ENCODE measurements around the gene PUDP. TPM values are rescaled to one million over a fixed set of nuclear protein-coding genes. Genes with fewer than 3 reads are reported as not detected.
"Not testable (repeated sequence)": the region's sequence is repeated elsewhere in the genome, so short reads cannot be mapped to it uniquely, and the experiment has no call there.

The PUDP gene
- polyA plus RNA-seq, 2 donors = 3.2 to 8.8 TPM

DNA sequence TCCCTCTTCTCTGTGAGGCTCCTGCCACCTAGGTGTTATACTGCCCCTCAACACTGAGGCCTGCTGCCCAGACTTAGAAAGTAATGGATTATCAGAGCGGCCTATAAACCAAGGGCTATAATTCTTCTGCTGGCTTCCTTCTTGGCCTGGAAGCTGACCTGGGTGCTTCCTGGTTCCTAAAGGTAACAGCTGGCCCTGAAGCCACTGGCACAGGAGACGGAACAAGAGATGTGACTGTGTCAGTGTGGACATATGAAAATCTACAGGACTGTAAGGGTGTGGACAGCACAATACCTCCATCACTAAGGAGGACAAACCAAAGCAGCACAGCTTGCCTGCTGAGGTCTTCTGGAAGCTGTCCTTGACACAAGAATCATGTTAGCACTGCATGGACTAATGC, 52.3 kb downstream of the PUDP start:
- 95 to 96% methylated on average over 2 of the region's 2 CpGs for WGBS, 2 donors
- H3K27me3 ChIP-seq (ENCODE audit: control insufficient read depth in 1 of 2, insufficient read depth in 2 of 2, low read length in 2 of 2); H3K4me3 ChIP-seq (ENCODE audit: low read depth in 1 of 2, low read length in 2 of 2); H3K36me3 ChIP-seq (ENCODE audit: control insufficient read depth in 2 of 2, insufficient read depth in 2 of 2, low read length in 1 of 2); H3K9me3 ChIP-seq (ENCODE audit: control insufficient read depth in 2 of 2, insufficient read depth in 1 of 2, low read depth in 1 of 2, low read length in 1 of 2); H3K27ac ChIP-seq (ENCODE audit: low read depth in 2 of 2, low read length in 1 of 2); H3K4me1 ChIP-seq (ENCODE audit: control insufficient read depth in 2 of 2, insufficient read depth in 2 of 2, low read length in 1 of 2): not testable (repeated sequence)

DNA sequence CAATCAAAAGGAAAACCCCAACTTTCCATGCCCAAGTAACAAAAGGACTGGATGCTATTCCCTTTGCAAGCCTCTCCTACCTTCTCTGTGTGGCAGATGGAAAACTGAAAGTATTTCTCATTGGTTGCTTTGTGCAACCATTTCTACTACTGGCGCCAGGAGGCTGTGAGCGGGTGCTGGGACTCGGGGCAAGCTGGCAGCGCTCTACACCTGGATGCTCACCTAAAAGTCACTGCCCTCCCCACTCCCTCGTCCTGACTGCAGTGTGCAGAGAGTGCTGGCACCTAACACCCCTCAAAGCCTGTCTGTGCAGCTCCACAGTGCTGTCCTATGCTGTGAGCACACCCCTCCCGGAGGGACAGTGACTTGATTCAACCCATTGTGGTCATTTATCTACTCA, 54.6 kb downstream of the PUDP start:
- WGBS, 2 donors = 65 to 87% methylated on average over 6 of the region's 6 CpGs
- Histone ChIP-seq H3K27me3 (ENCODE audit: control insufficient read depth in 1 of 2, insufficient read depth in 2 of 2, low read length in 2 of 2) (no peaks in the 10 kb centered on the region), H3K27ac (ENCODE audit: low read depth in 2 of 2, low read length in 1 of 2) (no peak overlapping the region), H3K36me3 (ENCODE audit: control insufficient read depth in 2 of 2, insufficient read depth in 2 of 2, low read length in 1 of 2) (peaks cover 0 to 4% of the 10 kb centered on the region in 2 donors), H3K4me3 (ENCODE audit: low read depth in 1 of 2, low read length in 2 of 2) (no peak overlapping the region), H3K4me1 (ENCODE audit: control insufficient read depth in 2 of 2, insufficient read depth in 2 of 2, low read length in 1 of 2) (no peaks in the 10 kb centered on the region), H3K9me3 (ENCODE audit: control insufficient read depth in 2 of 2, insufficient read depth in 1 of 2, low read depth in 1 of 2, low read length in 1 of 2) (no peaks in the 10 kb centered on the region)

DNA sequence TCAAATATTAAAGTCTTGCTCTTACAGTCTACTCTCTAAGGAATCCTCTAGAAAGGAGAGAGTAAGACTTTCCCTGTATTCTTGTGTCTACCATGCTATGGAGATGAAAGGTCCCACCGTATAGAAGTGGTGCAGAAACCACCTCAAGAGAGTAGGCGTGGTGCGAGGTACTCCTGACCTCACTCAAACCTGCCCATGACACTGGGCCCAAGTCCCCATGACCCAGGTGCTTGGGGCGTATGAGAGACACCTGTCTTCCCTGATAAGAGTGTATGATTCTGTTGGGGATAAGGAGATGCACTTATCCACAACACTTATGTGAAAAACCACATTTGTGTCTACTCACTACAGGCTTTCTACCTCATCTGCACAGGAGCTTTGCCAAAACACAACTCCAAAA, 55.4 kb downstream of the PUDP start:
- H3K27me3 ChIP-seq (ENCODE audit: control insufficient read depth in 1 of 2, insufficient read depth in 2 of 2, low read length in 2 of 2) = no peaks in the 10 kb centered on the region
- no peak overlapping the region for H3K27ac ChIP-seq (ENCODE audit: low read depth in 2 of 2, low read length in 1 of 2)
- H3K36me3 ChIP-seq (ENCODE audit: control insufficient read depth in 2 of 2, insufficient read depth in 2 of 2, low read length in 1 of 2) = peaks cover 0 to 4% of the 10 kb centered on the region in 2 donors
- H3K4me3 ChIP-seq (ENCODE audit: low read depth in 1 of 2, low read length in 2 of 2) = no peak overlapping the region
- WGBS, 2 donors = 94 to 96% methylated on average over 4 of the region's 4 CpGs
- H3K4me1 ChIP-seq (ENCODE audit: control insufficient read depth in 2 of 2, insufficient read depth in 2 of 2, low read length in 1 of 2) = no peaks in the 10 kb centered on the region
- no peaks in the 10 kb centered on the region for H3K9me3 ChIP-seq (ENCODE audit: control insufficient read depth in 2 of 2, insufficient read depth in 1 of 2, low read depth in 1 of 2, low read length in 1 of 2)

DNA sequence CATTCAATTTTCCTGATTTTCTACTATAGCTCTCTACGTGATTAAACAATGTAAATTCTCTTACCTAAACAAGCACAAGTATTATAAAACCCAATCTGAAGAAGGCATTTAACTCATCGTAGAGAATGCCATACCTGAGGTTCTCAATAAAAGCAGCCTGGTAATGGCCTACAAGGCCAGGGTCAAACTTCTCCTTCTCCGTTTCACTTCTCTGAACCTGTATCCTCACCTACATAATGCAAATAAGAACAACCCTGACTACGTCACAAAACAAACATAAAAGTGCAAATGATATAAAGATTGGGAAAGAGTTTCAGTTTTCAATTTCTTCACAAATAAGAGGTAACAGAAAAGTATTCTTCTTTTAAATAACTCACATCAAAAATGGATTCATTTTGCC, 56.0 kb downstream of the PUDP start:
- no peaks in the 10 kb centered on the region for H3K4me1 ChIP-seq (ENCODE audit: control insufficient read depth in 2 of 2, insufficient read depth in 2 of 2, low read length in 1 of 2)
- WGBS, 2 donors = 85 to 93% methylated on average over 4 of the region's 4 CpGs
- peaks cover 0 to 4% of the 10 kb centered on the region in 2 donors for H3K36me3 ChIP-seq (ENCODE audit: control insufficient read depth in 2 of 2, insufficient read depth in 2 of 2, low read length in 1 of 2)

DNA sequence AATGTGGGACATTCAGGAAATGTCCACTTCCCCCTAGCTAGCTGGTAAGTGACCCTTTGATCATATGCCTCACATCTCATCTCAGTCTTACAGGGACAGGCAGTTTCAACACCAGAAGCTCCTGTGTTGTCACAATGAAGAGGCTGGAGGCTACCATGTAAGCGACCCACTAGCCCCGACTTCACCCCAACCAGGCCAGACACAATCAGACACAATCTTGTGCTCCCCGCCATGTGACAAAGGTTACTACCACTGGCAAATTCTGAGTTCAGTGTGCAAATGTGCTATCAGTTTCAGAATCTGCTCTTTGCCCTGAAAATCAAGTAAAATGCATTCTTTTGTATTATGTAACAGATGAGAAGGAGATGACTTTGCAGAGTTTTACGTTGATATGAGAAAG, 57.3 kb downstream of the PUDP start:
- Histone ChIP-seq H3K27me3 (ENCODE audit: control insufficient read depth in 1 of 2, insufficient read depth in 2 of 2, low read length in 2 of 2) (no peaks in the 10 kb centered on the region), H3K4me1 (ENCODE audit: control insufficient read depth in 2 of 2, insufficient read depth in 2 of 2, low read length in 1 of 2) (no peaks in the 10 kb centered on the region), H3K36me3 (ENCODE audit: control insufficient read depth in 2 of 2, insufficient read depth in 2 of 2, low read length in 1 of 2) (peaks cover 0 to 4% of the 10 kb centered on the region in 2 donors), H3K9me3 (ENCODE audit: control insufficient read depth in 2 of 2, insufficient read depth in 1 of 2, low read depth in 1 of 2, low read length in 1 of 2) (no peaks in the 10 kb centered on the region), H3K27ac (ENCODE audit: low read depth in 2 of 2, low read length in 1 of 2) (no peak overlapping the region), H3K4me3 (ENCODE audit: low read depth in 1 of 2, low read length in 2 of 2) (no peak overlapping the region)
- 87 to 89% methylated on average over 4 of the region's 4 CpGs for WGBS, 2 donors

More for the DNA sequence above, 56.0 kb downstream of the PUDP start:
- Histone ChIP-seq H3K9me3 (ENCODE audit: control insufficient read depth in 2 of 2, insufficient read depth in 1 of 2, low read depth in 1 of 2, low read length in 1 of 2) (no peaks in the 10 kb centered on the region), H3K27ac (ENCODE audit: low read depth in 2 of 2, low read length in 1 of 2) (no peak overlapping the region), H3K27me3 (ENCODE audit: control insufficient read depth in 1 of 2, insufficient read depth in 2 of 2, low read length in 2 of 2) (no peaks in the 10 kb centered on the region), H3K4me3 (ENCODE audit: low read depth in 1 of 2, low read length in 2 of 2) (no peak overlapping the region)

GRCh38 chrX:7088968-7089615, 58.9 kb downstream of the PUDP start:
- no peak overlapping the region for H3K4me3 ChIP-seq (ENCODE audit: low read depth in 1 of 2, low read length in 2 of 2)
- H3K4me1 ChIP-seq (ENCODE audit: control insufficient read depth in 2 of 2, insufficient read depth in 2 of 2, low read length in 1 of 2) = no peaks in the 10 kb centered on the region
- no peak overlapping the region for H3K27ac ChIP-seq (ENCODE audit: low read depth in 2 of 2, low read length in 1 of 2)
- no peaks in the 10 kb centered on the region for H3K9me3 ChIP-seq (ENCODE audit: control insufficient read depth in 2 of 2, insufficient read depth in 1 of 2, low read depth in 1 of 2, low read length in 1 of 2)
- no peaks in the 10 kb centered on the region for H3K36me3 ChIP-seq (ENCODE audit: control insufficient read depth in 2 of 2, insufficient read depth in 2 of 2, low read length in 1 of 2)
- H3K27me3 ChIP-seq (ENCODE audit: control insufficient read depth in 1 of 2, insufficient read depth in 2 of 2, low read length in 2 of 2) = no peaks in the 10 kb centered on the region
- WGBS, 2 donors = 83 to 84% methylated on average over 8 of the region's 8 CpGs

GRCh38 chrX:7086384-7086783, 61.6 kb downstream of the PUDP start:
- Histone ChIP-seq H3K4me3 (ENCODE audit: low read depth in 1 of 2, low read length in 2 of 2) (no peak overlapping the region), H3K9me3 (ENCODE audit: control insufficient read depth in 2 of 2, insufficient read depth in 1 of 2, low read depth in 1 of 2, low read length in 1 of 2) (no peaks in the 10 kb centered on the region), H3K27ac (ENCODE audit: low read depth in 2 of 2, low read length in 1 of 2) (no peak overlapping the region), H3K27me3 (ENCODE audit: control insufficient read depth in 1 of 2, insufficient read depth in 2 of 2, low read length in 2 of 2) (no peaks in the 10 kb centered on the region), H3K36me3 (ENCODE audit: control insufficient read depth in 2 of 2, insufficient read depth in 2 of 2, low read length in 1 of 2) (no peaks in the 10 kb centered on the region), H3K4me1 (ENCODE audit: control insufficient read depth in 2 of 2, insufficient read depth in 2 of 2, low read length in 1 of 2) (no peaks in the 10 kb centered on the region)
- 68 to 78% methylated on average over 3 of the region's 3 CpGs for WGBS, 2 donors

- Histone ChIP-seq H3K9me3 (ENCODE audit: control insufficient read depth in 2 of 2, insufficient read depth in 1 of 2, low read depth in 1 of 2, low read length in 1 of 2) (no peaks in the 10 kb centered on the region), H3K4me3 (ENCODE audit: low read depth in 1 of 2, low read length in 2 of 2) (no peak overlapping the region), H3K36me3 (ENCODE audit: control insufficient read depth in 2 of 2, insufficient read depth in 2 of 2, low read length in 1 of 2) (no peaks in the 10 kb centered on the region), H3K4me1 (ENCODE audit: control insufficient read depth in 2 of 2, insufficient read depth in 2 of 2, low read length in 1 of 2) (no peaks in the 10 kb centered on the region), H3K27me3 (ENCODE audit: control insufficient read depth in 1 of 2, insufficient read depth in 2 of 2, low read length in 2 of 2) (no peaks in the 10 kb centered on the region), H3K27ac (ENCODE audit: low read depth in 2 of 2, low read length in 1 of 2) (no peak overlapping the region)
- 91 to 95% methylated on average over 3 of the region's 3 CpGs for WGBS, 2 donors
Measured at GRCh38 chrX:7085879-7086278, 62.1 kb downstream of the PUDP start.

DNA sequence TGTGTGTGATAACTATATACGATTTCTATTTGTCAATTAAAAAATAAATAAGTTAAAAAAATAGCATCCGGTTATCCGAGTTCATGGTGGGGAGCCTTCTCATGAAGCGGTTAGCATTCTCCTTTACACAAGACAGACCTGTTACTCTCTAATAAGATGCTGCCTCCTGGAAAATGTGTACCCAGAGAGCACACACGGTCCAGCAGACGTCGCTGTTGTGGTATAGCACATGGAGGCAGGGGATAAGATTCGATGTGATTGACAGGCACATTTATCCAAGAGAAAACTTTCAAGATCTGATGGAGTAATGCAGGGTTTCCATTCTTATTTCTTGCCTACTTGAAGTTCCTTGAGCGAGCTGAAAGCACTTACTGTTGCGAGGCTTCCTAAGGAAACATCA, 63.1 kb downstream of the PUDP start:
- H3K4me3 ChIP-seq (ENCODE audit: low read depth in 1 of 2, low read length in 2 of 2) = no peak overlapping the region
- H3K27me3 ChIP-seq (ENCODE audit: control insufficient read depth in 1 of 2, insufficient read depth in 2 of 2, low read length in 2 of 2) = no peaks in the 10 kb centered on the region
- no peaks in the 10 kb centered on the region for H3K36me3 ChIP-seq (ENCODE audit: control insufficient read depth in 2 of 2, insufficient read depth in 2 of 2, low read length in 1 of 2)
- H3K4me1 ChIP-seq (ENCODE audit: control insufficient read depth in 2 of 2, insufficient read depth in 2 of 2, low read length in 1 of 2) = no peaks in the 10 kb centered on the region
- WGBS, 2 donors = 94 to 96% methylated on average over 10 of the region's 10 CpGs
- no peak overlapping the region for H3K27ac ChIP-seq (ENCODE audit: low read depth in 2 of 2, low read length in 1 of 2)
- H3K9me3 ChIP-seq (ENCODE audit: control insufficient read depth in 2 of 2, insufficient read depth in 1 of 2, low read depth in 1 of 2, low read length in 1 of 2) = no peaks in the 10 kb centered on the region

Measured in esophagus (tissue), 2 donors.